Adipose tissue (tissue), 3 donors: ENCODE measurements around the gene TFAP2A. TPM values are rescaled to one million over a fixed set of nuclear protein-coding genes. Genes with fewer than 3 reads are reported as not detected.

Source experiments
- H3K27ac ChIP-seq: one replicate; pipeline ENCODE4 v1.5.1; 2013; ENCODE audit warnings: low read depth, low read length
- WGBS, 3 donors: extraction: QIAGEN DNeasy Blood & Tissue Kit; methylation state at CpG; one replicate each; pipeline ENCODE4 v1.1.7; 2013; 5-methylcytosine and 5-hydroxymethylcytosine counted together
- polyA plus RNA-seq, 3 donors: library from polyadenylated mRNA; stranded (reverse); fragments of 200-250 nt; gene quantifications; one replicate each; pipeline ENCODE4 v1.2.3, GENCODE V29; 2013
- donor health status: healthy with polysubstance abuse.
- donor health status: Bipolar disorder and iron deficiency.
- donor health status: healthy.

Gene TFAP2A
- polyA plus RNA-seq, 3 donors = 0.03 to 0.56 (median 0.12) TPM

DNA sequence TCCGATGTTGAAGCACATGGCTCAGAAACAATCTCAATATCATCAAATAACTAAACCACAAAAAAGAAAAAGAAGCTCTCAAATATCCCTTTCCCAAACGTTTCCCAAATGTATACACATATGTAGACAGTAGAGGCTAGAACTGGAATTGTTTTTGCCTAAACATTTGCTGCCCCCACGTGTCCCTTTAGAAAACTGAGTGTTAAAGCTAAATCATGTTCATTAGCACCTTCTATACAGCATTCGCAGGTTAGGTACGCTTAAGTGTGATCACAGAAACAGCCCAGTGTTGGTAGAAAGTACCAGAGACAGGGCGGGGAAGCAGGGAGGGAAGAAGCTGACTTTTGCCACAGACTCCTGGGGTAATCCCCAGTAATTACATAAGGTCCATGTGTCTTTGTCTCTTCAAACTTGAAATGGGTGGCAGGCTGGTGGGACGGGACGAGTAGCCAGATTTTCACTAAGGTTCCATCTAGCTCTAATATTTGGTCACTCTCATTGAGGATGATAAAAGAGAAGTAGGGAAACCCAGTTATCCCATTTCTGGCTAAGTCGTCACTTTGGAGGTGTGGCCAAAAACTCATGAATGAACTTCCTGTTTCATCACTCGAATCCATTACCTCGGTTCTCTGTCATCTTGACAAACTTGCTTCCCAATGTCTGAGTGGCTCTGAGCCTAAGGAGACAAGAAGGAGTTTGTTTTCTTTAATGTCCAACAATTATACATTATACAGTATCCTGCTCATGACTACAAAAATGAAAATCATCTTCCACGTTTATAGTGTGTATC is 15.0 kb upstream of the TFAP2A start:
- WGBS, 3 donors = 19 to 22% (median 21%) methylated on average over 12 of the region's 12 CpGs
- no peak overlapping the region for H3K27ac ChIP-seq

GRCh38 chr6:10426781-10427279 is 12.0 kb upstream of the TFAP2A start:
- 10 to 38% (median 14%) methylated on average over 6 of the region's 6 CpGs for WGBS, 3 donors
- H3K27ac ChIP-seq = no peak overlapping the region

GRCh38 chr6:10425975-10426780 is 11.3 kb upstream of the TFAP2A start:
- no peak overlapping the region for H3K27ac ChIP-seq
- WGBS, 3 donors = 1 to 2% (median 2%) methylated on average over 54 of the region's 54 CpGs

DNA sequence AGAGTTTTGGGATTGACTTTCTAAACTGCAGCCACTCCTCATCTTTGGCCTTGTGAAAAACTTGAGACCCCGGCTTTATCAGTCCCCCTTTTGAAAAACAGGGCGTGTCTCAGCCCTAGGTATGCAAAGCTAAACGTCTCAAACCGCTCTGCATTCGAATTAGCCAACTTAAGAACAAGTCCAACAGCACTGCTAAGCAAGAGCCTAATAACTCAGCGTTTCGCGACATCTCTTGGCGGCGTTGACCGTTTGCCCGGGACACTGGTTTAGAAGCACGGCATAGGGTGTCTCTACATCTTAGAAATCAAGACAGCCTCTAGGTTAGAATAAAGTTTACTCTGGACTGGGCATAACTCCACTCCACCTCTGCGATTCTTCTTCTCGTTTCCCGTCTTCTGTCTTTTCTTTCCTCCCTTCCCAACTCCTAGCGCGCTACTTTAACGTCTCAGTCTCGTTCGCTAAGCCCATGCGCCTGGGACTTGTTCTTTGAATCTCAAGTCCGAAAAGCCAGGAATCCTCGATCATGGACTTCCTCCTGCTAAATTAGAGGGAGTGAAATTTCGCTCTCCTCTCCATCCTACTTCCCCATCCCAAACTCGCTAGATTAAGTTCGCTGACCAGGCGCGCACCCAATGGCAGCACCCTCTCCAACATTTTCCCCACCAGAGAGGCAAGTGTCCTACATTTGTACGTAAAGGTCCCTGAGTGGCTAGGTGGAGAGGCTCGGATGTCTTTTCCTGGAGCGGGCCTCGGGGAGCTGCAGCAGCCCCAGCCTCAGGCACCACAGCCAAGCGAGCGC is 10.5 kb upstream of the TFAP2A start:
- no peak overlapping the region for H3K27ac ChIP-seq

DNA sequence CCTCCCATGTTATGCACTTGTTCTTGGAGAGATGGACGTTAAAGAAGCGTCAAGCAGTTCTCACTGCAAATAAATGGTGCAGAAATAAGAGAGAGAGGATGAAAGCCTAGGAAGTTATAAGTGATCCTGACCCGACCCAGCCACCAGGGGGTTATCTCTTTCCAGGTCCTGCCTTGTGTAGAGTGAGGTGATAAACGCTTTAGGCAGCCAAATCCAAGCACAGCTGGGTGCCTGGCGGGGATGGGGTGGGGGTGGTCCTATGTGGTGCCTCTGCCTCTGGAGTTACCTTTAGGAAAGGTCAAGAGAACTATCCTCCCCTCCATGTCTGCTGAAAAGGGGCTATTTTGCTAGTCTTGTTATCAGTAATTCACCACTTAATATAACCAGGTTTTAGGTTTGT is 9.2 kb upstream of the TFAP2A start:
- WGBS, 3 donors = 5 to 7% (median 5%) methylated on average over 5 of the region's 5 CpGs
- no peak overlapping the region for H3K27ac ChIP-seq

More for the DNA sequence above, 10.5 kb upstream of the TFAP2A start:
- WGBS, 3 donors = 4 to 10% (median 6%) methylated on average over 35 of the region's 35 CpGs

GRCh38 chr6:10422737-10423034 is 7.8 kb upstream of the TFAP2A start:
- H3K27ac ChIP-seq = no peak overlapping the region
- WGBS, 3 donors = 15 to 19% (median 17%) methylated on average over 7 of the region's 7 CpGs

DNA sequence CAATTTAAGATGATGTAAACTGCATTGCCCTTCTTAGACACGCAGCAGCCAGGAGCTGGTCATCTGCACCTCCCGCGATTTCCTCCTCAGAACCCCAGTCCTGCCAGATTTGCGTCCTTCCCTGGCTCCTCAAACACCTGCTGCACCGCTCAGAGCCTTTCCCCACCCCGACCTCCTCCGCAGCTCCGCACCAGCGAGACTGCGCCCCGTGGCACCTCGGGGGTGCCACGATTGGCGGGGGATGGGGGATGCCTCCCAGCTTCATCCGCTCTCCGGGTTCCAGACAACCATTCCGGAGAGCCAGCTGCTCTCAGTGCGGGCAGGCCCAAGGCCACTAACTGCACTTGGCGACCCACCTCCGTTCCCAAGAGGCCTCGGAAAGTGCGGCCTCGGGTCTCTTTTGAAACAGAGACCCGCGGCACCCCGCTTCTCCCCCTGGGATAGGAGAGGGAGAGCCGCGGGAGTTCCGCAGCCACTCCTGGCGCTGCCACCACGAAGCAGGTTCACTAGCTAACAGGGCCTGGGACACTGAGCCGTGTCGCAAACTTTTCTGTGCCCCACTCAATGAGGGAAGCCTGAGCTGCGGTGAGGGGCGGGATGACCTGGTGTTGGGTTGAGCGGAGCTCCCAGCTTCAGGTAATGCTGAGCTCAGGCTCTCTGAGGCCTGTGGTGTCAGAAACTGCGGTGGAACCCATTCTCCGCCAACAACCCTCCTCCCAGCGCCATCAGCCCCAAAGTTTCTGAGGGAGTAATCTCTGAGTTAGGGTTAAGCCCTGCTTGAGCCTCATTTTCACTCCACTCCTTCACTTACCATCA is 7.3 kb upstream of the TFAP2A start:
- H3K27ac ChIP-seq = no peak overlapping the region
- 5 to 8% (median 6%) methylated on average over 38 to 39 of the region's 39 CpGs for WGBS, 3 donors

GRCh38 chr6:10421158-10421920 is 6.5 kb upstream of the TFAP2A start:
- WGBS, 3 donors = 3 to 6% (median 4%) methylated on average over 47 of the region's 47 CpGs
- no peak overlapping the region for H3K27ac ChIP-seq

GRCh38 chr6:10420546-10421157 is 5.8 kb upstream of the TFAP2A start:
- 1 to 7% (median 6%) methylated on average over 21 of the region's 21 CpGs for WGBS, 3 donors
- H3K27ac ChIP-seq = no peak overlapping the region

DNA sequence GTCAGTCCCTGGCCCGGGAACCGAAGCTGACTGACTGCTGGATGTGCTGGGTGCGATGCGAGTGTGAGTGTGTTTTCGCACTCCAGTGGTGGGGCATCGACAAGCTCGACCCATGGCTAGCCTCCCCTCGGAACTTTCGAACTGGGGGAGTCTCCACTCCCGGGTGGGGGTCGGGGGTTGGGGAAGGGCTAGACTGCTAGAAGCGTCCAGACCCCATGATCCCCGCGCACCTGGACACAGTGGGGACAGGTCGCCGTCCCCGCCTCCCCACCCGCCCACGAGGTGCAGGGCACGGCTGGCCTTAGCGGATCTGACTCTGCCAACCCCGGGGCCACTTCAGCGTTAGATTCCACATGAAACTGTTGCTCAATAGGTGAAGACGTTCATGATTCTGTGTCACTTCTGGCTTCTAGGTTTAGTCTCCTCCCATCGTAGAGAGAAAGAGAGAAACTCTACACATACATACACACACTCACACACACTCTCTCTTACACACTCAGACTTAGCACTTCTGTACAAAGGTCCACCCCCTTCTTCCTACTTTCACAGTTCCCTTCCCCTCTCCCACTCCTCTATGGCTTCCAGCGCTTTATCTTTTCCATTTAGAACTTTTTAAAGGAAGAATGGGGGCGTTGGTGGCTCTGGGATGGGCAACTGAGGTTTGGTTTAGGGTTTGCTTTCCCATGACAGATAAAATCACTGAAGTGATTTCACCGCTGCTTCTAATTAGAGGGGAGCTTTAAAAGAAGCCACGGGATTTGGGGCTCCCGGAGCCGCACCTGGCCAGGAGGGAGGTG is 5.1 kb upstream of the TFAP2A start:
- WGBS, 3 donors = 2 to 6% (median 3%) methylated on average over 31 of the region's 31 CpGs
- no peak overlapping the region for H3K27ac ChIP-seq

DNA sequence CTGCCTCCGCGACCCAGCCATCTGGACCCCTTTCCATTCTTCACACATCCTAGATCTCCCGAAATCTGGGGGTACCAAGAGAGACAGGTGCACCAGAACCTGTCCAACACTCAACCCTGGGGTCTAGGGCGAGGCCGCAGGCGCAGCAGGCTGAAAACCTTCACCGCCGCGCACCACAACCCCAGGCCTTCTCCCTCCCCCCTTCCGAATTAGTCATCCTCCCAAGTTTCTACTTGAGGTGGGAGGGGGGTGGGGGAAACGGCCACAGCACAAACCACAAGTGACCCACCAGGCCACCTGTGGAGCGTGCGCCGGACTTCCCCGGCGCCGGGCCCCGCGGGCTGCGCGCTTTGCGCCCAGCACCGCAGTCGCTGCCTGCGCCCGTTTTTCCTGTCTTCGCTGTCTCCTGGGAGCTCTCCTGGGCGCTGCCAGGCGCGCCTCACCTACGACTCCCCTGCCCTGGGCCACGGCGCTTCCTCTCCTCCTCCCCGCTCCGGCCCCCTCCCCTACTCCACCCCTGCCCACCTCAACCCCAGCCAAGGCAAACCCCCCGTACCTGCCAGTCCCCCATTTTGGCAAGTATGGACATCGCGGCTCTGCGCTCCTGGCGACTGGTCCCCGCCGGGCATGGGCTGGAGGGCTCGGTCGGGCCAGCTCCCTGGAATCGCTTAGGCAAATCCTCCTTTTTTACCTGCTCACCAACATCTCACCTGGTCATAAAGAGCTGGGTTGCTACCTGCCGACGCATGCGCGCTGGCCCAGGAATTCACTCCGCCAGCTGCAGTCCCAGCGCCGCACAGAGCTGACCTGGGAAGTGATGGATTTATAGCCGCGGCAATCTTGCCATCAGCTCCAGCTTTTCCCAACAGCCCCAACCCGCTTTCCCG is 4.2 kb upstream of the TFAP2A start:
- H3K27ac ChIP-seq = no peak overlapping the region
- WGBS, 3 donors = 5% methylated on average over 54 to 56 of the region's 56 CpGs

DNA sequence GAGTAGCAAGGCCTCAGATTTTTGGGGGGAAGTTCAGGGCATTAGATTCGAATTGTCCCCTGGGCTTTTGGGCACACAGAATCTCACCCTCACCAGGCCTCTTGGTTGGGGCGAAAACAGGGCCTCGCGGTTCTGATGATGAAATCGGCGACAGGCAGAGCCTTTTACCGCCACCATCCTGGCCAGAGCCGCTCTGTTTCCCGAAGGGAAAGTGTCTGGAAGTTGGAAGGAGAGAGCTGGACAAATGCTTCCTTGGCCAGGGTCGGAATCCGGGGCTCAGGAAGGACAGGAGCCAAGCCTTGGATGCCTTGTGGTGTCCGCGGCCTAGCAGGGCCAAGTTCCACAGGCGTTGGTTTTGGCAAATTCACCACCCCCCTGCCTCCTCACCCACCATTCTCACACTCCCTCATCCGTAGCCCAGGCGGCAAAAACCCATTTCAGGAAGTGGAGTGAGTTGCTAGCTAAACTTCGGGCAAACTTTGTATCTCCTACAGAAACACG is 3.5 kb upstream of the TFAP2A start:
- WGBS, 3 donors = 31 to 51% (median 39%) methylated on average over 18 of the region's 18 CpGs
- no peak overlapping the region for H3K27ac ChIP-seq

DNA sequence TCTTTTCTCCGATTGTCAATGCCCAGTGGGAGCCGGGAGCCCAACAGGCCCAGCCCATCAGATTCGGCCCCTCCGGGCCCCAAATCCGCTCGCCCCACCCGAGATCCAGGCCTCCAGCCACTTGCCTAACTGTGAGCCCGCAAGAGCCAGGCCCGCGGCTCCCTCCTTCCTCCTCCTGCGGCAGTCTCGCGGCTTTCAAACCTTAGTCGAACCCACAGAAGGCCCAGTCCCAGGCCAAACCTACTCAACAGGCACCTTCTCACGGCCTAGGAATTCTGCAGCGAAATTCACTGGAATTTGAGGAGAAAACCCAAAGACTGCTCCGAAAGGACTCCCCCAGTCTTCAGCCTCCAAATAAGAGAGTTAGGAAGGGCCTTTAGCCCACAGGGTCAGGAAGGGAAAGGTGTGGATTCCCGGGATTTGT is 2.8 kb upstream of the TFAP2A start:
- H3K27ac ChIP-seq = no peak overlapping the region

GRCh38 chr6:10416863-10417641 is 2.2 kb upstream of the TFAP2A start:
- H3K27ac ChIP-seq = no peak overlapping the region
- 8 to 11% (median 10%) methylated on average over 48 of the region's 48 CpGs for WGBS, 3 donors

More for the DNA sequence above, 2.8 kb upstream of the TFAP2A start:
- WGBS, 3 donors = 34 to 43% (median 39%) methylated on average over 18 of the region's 18 CpGs

GRCh38 chr6:10416516-10416862 is 1.6 kb upstream of the TFAP2A start:
- no peak overlapping the region for H3K27ac ChIP-seq
- WGBS, 3 donors = 25 to 29% (median 27%) methylated on average over 5 of the region's 5 CpGs
